Measurements from ENCODE around the gene MED12L.

MED12L gene

DNA sequence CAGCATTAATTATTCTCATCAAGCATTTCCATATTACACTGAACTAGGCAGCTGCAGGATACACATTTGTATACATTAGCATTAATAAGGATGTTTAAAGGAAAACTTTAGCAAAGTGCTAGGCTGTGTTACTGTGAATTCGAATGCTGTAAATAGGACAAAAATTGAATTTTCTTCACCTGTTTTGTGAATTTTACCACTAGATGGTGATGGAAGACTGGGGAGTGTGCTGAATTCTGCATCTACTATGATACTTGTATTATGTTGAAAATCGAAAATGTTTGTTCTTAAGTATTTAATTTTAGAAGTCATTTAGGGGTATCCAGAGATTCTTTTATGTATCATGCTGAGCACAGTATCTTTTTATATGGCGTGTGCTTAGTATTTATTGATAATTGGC lies 205.2 kb downstream of the MED12L start:
- no peaks in the 10 kb centered on the region for H3K9me3 ChIP-seq (ENCODE audit: severe bottlenecking)
- H3K27ac ChIP-seq: no peak overlapping the region
- TF ChIP-seq, protein P1, sequence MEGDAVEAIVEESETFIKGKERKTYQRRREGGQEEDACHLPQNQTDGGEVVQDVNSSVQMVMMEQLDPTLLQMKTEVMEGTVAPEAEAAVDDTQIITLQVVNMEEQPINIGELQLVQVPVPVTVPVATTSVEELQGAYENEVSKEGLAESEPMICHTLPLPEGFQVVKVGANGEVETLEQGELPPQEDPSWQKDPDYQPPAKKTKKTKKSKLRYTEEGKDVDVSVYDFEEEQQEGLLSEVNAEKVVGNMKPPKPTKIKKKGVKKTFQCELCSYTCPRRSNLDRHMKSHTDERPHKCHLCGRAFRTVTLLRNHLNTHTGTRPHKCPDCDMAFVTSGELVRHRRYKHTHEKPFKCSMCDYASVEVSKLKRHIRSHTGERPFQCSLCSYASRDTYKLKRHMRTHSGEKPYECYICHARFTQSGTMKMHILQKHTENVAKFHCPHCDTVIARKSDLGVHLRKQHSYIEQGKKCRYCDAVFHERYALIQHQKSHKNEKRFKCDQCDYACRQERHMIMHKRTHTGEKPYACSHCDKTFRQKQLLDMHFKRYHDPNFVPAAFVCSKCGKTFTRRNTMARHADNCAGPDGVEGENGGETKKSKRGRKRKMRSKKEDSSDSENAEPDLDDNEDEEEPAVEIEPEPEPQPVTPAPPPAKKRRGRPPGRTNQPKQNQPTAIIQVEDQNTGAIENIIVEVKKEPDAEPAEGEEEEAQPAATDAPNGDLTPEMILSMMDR (IDR thresholded peaks at IDR 0.05; ENCODE audit: low read depth, low read length): no peak
- H3K4me3 ChIP-seq (ENCODE audit: low read depth, low read length): no peak overlapping the region
- no peaks in the 10 kb centered on the region for H3K27me3 ChIP-seq (ENCODE audit: insufficient read depth, low read depth, severe bottlenecking)
- DNase-seq: no peak
- no peaks in the 10 kb centered on the region for H3K36me3 ChIP-seq

DNA sequence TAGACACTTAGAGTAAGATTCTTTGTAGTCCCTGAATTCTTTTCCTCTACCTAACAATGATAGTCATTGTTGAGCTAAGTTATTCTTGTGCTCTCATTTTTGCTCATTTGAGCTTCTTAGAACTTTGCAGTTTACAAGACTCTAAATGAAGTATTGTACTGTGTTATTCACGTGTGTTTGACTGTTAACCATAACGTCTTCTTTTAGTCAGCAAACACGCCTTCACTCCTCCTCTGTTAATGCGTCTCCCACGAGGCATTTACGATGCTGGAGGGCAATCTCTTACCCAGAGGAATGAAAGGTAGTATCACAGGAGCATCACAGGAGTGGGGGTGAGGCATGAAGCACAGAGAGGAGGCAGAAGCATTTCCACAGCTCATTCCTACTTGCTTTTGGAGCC lies 207.7 kb downstream of the MED12L start:
- Histone ChIP-seq H3K4me3 (ENCODE audit: low read depth, low read length) (no peak overlapping the region), H3K27me3 (ENCODE audit: insufficient read depth, low read depth, severe bottlenecking) (no peaks in the 10 kb centered on the region), H3K9me3 (ENCODE audit: severe bottlenecking) (no peaks in the 10 kb centered on the region), H3K36me3 (no peaks in the 10 kb centered on the region), H3K27ac (no peak overlapping the region)
- TF ChIP-seq, protein P1 (IDR thresholded peaks at IDR 0.05; ENCODE audit: low read depth, low read length): no peak
- DNase-seq: no peak

DNA sequence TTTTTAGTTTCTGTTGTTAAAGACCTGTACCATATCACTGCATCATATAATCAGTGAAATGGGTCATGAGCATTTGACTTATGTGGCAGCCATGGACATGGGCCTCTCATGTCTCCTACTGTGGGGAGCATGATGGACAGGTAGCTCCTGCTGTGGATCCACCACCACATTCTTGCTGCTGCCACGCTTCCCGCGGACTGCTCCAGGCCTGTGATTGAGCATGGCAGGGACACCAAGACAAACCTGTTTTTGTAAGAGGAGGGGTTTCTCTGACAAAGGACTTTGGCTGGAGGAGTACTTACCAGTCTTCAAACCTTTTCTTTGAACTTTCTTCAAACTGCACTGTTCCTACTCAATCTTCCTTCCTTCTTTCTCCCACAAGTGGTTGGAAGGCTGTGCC lies 210.8 kb downstream of the MED12L start:
- no peaks in the 10 kb centered on the region for H3K9me3 ChIP-seq (ENCODE audit: severe bottlenecking)
- TF ChIP-seq, protein P1 (IDR thresholded peaks at IDR 0.05; ENCODE audit: low read depth, low read length): no peak
- DNase-seq: no peak
- H3K4me3 ChIP-seq (ENCODE audit: low read depth, low read length): no peak overlapping the region
- no peak overlapping the region for H3K27ac ChIP-seq
- no peaks in the 10 kb centered on the region for H3K36me3 ChIP-seq
- no peaks in the 10 kb centered on the region for H3K27me3 ChIP-seq (ENCODE audit: insufficient read depth, low read depth, severe bottlenecking)

DNA sequence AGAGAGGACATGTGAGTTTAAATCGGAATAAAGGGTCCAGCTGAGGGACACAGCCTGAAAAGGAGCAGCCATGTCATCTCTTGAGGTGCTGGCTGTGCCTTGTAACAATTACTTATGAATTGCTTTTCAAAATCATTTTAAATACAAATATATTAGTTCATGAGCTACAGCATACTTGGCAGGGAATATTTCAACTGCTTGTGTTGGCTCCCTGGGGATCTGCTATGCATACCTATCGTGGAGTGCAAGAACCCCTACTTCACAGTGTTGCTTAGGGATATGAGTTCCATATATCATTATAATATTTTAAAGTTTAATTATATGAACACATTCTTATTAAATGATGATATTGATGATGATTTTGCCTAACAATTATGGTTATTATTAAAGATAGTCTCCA lies 212.0 kb downstream of the MED12L start:
- Histone ChIP-seq H3K27ac (no peak overlapping the region), H3K9me3 (ENCODE audit: severe bottlenecking) (no peaks in the 10 kb centered on the region), H3K4me3 (ENCODE audit: low read depth, low read length) (no peak overlapping the region), H3K36me3 (no peaks in the 10 kb centered on the region), H3K27me3 (ENCODE audit: insufficient read depth, low read depth, severe bottlenecking) (no peaks in the 10 kb centered on the region)
- TF ChIP-seq, protein P1 (IDR thresholded peaks at IDR 0.05; ENCODE audit: low read depth, low read length): no peak
- DNase-seq: no peak

DNA sequence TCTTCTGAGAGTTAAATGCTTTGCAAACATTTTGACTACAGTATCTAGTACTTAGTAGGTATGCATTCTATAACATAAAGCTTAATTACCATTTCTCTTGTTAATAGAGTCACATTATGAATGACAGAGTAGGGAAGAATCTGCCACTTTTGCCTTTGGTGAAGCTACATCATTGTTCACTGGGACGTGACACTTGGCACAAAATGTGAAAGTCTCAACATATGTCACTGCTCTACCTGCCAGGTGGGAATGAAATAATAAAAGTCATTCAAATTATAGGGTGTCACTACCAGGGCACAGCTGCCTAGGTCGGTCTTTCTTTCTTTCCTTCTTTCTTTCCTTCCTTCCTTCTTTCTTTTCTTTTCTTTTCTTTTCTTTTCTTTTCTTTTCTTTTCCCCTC lies 213.5 kb downstream of the MED12L start:
- no peak for DNase-seq
- TF ChIP-seq, protein P1 (IDR thresholded peaks at IDR 0.05; ENCODE audit: low read depth, low read length): no peak
- no peak overlapping the region for H3K27ac ChIP-seq
- no peaks in the 10 kb centered on the region for H3K36me3 ChIP-seq
- no peaks in the 10 kb centered on the region for H3K9me3 ChIP-seq (ENCODE audit: severe bottlenecking)
- no peak overlapping the region for H3K4me3 ChIP-seq (ENCODE audit: low read depth, low read length)
- peaks cover 2% of the 10 kb centered on the region for H3K27me3 ChIP-seq (ENCODE audit: insufficient read depth, low read depth, severe bottlenecking)

DNA sequence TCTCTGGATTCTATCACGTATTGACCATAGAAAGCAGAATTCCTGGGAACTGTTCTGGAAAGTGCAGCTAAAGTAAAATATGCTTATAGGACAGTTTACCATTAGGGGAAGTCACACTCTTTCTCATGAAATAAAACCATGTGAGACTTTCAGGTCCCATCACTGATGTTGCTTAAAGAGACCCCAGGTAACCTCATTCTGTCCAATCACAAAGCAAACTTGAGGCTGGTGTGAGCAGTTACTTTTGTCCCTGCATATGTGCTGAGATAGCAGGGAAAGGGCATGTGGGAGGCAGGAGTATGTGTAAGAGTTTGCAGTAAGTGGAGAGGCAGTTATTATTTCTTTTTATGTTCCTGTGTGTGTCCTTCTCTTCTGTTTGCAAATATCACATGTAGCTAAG lies 215.1 kb downstream of the MED12L start:
- Histone ChIP-seq H3K27me3 (ENCODE audit: insufficient read depth, low read depth, severe bottlenecking) (peaks cover 2% of the 10 kb centered on the region), H3K36me3 (no peaks in the 10 kb centered on the region), H3K27ac (no peak overlapping the region), H3K9me3 (ENCODE audit: severe bottlenecking) (no peaks in the 10 kb centered on the region), H3K4me3 (ENCODE audit: low read depth, low read length) (no peak overlapping the region)
- DNase-seq: no peak
- TF ChIP-seq, protein P1 (IDR thresholded peaks at IDR 0.05; ENCODE audit: low read depth, low read length): no peak

Data from WERI-Rb-1 (cell line).